Measurements from ENCODE around the gene ASXL1. TPM values are rescaled to one million over a fixed set of nuclear protein-coding genes. Genes with fewer than 3 reads are reported as not detected.
"Not testable (repeated sequence)": the region's sequence is repeated elsewhere in the genome, so short reads cannot be mapped to it uniquely, and the experiment has no call there.

ASXL1 gene
- total RNA-seq, 1 donor from 2014 or later = 133 TPM

DNA sequence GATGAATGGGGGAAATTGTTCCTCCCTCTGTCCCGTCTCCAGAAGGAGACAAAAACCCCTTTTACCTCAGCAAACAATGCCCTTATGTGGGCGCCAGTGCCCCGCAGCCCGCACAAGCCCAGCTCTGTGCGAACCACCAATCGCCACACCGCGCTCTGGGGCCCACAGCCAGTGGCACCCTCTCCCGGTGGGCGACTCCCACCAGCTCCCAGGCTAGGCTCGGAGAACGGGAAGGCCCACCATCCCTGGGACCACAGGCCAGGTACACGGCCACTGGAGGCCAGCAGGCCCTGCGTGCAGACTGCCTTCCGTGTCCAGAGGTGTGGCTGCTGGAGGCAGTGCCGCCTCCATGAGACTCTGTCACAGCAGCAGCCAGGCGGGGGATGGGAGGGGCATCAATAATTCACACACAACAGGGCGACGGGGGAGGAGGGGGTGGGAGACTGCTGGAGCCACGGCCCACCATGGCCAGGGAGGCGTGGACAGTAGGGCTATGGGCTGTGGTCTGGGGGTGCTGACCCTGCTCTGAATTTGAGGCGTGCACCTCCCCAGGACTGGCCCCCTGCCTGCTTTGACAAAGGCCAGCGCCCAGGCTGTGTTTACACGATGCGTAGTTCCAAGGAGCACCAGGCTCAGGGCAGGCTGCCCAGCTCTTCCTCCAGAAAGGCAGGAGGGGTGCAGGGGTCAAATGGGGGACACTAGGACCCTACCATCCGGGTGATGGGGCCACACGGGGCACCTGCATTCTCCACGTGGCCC is 105.7 kb downstream of the ASXL1 start:
- intact Hi-C loops (cut with micrococcal nuclease) = no loop called here

DNA sequence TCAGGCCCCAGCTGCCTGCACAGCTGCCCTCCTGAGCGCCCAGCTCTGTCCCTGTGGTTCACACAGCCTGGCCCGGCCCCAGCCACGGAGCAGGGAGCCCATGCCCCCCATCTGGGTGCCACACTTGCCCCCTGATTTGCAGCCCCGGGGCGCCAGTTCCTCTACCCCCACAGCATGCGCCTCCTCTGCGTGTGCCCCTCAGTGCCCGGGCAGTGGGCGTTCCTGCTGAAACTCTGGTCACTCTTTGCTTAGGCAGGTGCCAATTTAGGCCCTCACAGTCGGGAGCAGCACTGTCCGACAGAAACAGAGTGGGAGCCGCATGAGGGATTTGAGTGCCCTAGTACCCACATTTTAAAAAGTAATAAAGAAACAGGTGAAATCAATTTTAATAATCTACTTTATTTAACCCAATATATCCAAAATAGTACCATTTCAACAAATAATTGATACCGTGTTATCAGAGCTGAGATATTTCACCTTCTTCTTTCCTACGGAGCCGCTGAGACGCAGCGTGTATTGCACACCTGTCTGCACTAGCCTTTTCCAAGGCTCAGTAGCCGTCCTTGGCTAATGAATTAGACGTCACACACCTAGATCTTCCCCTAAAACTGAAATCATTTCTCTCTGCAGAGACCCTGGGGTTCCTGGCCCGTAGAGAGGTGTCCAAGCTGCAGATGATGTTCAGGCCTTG is 106.4 kb downstream of the ASXL1 start:
- intact Hi-C loops (cut with micrococcal nuclease) = no loop called here

DNA sequence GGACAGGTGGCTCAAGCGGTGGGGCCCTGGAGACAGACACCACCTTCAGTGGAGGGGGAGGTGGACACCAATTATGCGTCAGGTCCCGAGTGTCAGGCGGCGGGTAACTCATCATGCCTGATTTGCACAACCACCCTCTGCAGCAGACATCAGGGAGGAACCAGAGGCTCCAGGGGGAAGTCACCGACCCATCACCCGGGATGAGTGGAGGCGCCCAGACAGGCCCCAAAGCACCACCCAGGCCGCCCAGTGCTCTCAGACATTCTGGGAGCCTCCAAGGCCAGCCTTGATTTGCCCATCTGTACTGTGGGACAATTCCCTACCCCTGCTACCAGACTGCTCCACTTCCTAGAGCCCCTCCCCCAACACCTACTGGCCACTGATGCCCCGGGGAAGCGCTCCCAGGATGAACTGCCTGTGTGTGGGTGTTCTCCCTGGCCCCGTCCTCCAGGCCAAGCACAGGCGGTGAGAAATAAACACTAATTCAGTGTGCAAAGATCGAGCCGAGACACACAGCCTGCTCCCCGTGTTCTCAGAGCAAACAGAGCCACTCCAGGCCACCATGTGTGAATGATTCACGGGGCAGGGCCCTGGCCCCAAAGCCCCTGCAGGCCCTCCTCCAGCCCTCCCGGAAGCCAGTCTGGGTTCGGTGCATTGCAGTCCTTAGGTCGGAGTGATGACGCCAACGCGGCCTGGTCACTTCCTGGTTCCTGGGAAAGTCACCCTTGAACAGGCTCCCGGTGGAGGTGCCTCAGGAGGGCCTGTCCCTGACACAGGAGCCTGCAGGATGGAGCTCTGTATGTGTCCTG is 107.2 kb downstream of the ASXL1 start:
- intact Hi-C loops (cut with micrococcal nuclease) = no loop called here

DNA sequence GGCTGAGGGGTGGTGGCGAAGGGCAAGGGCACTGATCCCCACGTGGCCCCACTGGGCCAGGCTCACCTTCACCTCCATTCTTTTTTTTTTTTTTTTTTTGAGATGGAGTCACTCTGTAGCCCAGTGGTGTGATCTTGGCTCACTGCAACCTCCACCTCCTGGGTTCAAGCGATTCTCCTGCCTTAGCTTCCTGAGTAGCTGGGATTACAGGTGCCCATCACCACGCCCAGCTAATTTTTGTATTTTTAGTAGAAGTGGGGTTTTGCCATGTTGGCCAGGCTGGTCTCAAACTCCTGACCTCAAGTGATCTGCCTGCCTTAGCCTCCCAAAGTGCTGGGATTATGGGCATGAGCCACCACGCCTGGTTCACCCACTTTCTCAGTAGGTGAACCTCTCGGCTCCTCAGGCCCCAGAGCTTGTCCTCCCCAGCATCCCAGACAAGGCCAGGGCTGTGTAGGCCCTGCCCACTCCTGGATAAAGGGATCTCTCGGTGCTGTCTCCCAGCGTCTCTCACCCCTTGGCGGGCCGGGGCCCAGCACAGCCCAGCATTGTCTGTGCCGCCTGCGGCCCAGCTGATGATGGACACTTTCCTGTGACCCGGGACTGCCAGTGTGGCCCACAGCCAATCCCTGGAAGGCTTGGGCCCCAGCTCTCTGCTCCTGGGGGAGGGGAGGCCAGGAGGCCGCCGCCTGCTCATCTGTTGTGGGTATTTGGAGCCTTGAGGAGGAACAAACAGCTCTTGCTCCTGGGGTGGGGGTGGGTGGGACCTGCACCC is 108.0 kb downstream of the ASXL1 start:
- intact Hi-C loops (cut with micrococcal nuclease) = not testable (repeated sequence)

DNA sequence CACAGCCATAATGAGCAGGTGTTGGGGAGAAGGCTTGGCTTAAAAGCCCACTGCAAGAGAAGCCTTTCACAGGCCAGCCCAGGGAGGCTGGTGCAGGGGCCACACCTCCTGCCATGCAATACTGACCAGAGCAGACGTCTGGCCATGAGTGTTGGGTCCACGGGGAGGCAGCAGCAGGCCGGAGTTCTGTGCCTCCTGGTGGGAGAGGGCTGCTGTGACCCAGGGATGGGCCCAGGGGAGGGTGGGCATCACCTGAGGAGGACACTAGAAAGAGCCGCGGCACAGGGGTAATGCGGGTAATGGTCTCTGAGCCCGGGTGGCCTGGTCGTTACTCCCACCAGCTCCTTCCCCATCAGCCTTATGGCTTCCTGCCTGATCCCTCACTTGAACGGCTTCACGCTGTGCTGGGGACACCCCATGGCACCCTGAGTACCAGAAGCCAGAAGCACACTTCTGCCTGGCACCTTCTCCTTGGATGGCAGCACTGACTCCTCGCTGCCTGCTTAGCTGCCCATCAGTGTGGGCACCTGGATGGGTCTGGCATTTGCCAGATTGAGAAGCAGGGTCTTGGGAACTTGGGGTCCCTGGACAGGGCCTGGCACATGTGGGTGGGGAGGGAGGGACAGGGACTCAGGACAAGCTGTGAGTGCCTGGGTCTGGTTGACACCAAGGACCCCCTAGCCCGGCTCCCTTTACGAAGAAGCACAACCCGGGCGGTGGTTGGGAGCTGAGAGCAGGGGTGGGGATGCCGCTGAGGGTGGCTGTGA is 108.8 kb downstream of the ASXL1 start:
- intact Hi-C loops (cut with micrococcal nuclease) = no loop called here

DNA sequence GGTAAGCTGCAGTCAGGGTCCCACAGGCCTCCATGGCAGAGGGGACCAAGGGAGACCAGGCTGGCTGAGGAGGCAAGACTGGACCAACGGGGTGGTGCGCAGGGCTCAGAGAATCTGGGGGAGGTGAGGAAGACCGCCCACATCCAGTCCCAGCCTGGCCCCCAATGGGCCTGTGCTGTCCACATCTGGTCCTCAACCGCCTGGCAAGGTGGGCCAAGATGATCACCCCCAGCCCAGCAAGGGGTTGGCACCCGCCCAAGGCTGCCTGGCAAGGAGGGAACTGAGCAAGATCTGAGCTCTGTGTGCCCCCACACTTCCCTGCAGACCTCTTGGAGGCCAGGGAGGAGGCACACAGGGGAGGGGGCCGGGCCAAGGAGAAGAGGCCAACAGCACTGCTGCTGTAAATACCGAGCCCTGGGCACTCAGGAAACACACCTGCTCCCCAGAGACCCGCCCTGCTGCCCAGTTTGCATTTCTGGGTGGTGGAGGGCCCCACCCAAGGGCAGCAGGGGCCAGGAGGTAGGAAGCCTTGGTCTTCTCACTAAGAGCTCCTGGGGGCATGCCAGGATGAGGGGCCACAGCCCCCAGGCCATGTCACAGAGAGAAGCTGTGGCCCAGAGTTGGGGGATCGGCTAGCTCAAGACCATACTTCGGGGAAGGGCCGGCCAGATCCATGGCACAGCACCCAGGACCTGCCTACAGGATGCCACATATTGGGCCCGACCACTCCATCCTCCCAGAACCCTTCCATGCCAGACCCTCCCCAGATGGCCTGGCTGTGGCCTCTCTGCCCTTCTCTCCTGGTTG is 109.6 kb downstream of the ASXL1 start:
- intact Hi-C loops (cut with micrococcal nuclease) = no loop called here

DNA sequence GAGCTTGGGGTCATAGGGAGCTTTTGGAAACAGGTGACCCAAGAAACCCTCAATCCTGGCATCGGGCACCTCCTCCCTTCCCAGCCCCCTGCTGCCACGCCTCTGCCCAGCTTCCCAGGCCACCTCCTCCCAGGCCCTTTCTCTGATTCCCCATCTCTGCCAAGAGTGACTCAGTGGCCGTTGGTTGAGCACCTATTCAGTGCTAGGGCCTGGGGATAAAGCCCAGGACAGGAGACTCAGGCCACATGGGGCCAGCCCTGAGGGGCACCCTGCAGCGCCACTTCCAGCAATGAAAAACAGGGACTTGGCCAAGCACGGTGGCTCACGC is 110.1 kb downstream of the ASXL1 start:
- intact Hi-C loops (cut with micrococcal nuclease) = no loop called here

DNA sequence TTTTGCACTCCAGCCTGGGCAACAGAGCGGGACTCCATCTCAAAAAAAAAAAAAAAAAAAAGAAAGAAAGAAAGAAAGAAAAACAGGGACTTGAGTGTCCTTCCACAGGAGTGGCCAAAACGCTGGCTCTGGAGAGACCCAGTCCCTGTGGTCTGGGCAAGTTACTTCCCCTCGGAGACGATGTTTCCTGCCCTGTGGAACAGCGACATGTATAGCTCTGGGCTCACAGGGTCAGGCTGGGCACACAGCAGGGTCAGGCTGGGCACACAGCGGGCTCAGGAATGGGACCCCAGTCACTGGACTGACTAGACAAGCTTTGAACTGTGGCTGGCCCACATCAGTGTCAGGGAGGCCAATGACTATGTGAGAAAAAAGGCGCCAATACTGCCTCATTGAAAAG is 110.7 kb downstream of the ASXL1 start:
- intact Hi-C loops (cut with micrococcal nuclease) = no loop called here

DNA sequence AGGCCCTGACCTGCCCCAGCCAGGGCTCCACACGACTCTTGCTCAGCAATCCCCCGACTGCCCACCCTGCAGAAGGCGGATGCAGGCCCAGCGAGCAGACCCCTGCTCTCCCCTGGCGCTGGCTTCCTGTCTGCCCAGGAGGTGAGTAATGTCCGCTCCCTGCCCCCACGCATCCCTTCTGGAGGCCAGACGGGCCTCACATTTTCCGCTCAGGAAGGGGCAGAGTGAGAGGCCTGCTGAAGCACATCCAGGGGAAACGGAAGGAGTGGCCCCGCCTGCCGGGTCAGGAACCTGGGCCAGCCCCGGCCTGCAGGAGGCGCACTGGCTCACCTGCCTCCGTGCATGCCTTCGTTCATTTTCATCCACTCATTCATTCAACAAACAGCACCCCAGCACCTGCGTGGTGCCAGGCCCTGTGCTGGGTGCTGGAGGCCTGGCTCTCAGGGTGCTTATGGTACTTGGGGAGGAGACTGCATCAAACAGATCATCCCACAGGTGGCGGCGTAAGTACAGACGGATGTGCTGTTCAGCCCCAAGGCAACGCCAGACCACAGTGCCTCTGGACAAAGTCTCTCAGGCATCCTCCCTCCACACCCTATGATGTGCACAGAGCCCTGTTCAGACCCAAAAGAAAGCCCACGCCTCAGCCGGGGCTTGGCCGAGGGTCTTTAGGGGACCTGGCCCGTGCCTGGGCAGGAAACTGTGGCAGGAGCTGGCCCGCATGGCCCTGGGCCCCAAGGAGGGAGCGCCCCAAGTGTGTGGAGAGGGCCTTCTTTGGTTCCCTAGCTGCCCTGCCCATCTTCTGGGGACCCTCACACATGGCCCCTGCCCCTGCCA is 112.1 kb downstream of the ASXL1 start:
- intact Hi-C loops (cut with micrococcal nuclease) = no loop called here

DNA sequence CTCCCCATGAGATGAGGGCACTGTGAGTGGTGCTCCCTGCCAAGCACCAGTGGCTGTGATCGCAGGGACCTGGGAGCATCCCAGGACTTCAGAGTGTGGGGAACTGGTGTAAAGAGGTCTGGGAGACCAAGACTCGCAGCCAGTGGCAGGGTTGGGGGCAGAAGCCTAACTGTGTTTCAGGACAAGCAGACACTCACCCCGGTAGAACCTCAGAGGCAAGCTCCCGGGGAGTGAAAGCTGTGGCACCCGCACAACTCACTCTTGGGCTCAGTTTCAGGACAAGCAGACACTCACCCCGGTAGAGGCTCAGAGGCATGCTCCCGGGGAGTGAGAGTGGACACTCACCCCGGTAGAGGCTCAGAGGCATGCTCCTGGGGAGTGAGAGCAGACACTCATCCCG is 112.8 kb downstream of the ASXL1 start:
- intact Hi-C loops (cut with micrococcal nuclease) = no loop called here

DNA sequence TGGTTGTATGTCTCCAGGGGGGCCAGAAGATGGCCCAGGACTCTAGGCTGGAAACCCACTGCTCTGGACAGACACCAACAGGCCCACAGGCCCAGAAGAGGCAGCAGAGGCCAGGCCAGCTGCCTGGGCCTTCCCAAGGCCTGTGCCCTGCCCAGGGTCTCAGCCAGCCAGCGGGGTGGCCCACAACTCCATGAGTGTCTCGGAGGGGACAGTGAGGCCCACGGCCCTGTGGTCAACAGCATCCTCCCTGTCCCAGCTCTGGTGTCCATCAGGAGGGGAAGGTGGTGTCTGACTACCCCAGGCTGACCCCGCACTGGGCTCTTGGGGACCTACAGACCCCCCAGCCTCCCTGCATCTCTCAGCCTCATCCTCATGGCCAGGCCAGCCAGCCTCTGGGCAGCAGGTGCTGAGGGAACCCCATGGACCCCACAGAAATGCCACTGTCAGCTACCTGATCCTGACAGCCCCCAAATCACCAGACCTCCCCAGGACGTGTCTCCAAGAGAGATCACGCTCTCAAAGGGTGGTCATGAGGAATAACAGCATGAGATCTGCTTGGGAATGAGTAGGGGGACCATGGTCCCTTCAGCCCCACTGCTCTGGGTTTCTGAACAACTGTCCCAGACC is 114.6 kb downstream of the ASXL1 start:
- intact Hi-C loops (cut with micrococcal nuclease) = loop anchor here (1.0 kb wide), 1 partner anchor 181 kb away; no protein-coding TSS in a partner anchor

DNA sequence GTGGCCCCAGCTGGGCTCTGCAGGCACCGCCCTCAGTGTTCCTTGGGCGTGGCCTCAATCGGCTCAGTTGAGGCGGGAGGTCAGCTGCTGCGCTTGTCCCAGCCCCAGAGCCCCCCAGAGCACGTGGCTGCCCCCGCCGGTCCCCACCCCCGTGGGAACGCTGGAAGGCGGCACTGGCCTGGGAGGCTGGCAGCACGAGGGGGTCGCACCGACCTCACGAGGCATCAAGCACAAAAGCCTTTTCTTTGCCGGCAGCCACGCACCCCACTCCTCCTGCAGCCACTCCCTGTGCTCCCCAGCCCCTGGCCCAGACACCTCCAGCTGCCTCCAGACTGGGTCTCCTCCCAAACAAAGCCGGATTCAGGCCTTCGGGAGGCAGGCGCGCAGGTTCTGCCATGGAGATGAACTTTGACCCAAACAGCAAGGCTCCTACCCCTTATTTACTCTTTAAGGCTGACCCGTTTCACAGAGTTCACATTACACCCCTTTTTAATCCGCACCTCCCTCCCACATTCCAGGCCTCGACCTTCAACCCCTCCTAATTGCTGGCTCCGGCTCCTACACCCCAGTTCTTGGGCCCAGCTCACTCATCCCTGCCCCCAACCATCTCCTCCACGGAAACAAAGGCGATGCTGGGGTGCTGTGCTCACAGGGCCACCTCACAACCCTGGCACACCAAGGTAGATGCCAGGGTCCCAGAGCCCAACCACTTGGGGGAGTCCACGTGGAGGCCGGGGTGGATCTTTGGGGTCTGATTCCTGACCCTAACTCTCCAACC is 115.3 kb downstream of the ASXL1 start:
- intact Hi-C loops (cut with micrococcal nuclease) = loop anchor here (1.0 kb wide), 1 partner anchor 180 kb away; no protein-coding TSS in a partner anchor

DNA sequence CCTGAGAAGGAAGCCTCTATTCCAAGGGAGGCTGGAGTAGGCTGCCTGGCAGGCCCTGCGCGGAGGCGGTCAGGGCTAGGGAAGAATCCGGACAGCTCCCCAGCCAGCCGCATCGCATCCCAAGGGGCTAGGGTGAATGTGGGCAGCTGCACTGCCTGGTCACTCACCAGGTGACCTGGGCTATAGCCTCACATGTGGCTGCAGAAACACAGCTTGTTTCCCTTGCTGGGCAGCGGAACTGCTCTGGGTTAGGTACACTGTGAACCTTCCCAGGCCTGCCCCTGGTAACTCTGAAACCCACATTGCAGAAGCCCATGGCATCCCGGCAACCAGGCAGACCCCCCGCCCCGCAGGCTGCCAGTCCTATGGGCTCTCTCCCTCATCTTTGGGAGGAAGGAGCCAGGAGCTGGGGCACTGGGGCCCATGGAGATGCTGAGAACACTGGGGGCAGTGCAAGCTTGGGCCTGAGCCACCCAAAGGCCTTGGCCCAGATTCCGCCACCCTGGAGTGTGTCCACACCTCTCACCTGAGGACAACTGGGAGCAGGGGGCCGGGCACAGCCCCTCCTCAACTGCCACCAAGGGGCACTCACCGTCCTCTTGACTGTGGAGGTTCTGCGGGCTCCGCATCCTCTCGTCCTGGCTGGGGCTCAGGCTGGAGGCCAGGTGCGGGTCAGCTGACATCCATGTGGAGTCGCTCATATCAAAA is 116.0 kb downstream of the ASXL1 start:
- intact Hi-C loops (cut with micrococcal nuclease) = no loop called here

DNA sequence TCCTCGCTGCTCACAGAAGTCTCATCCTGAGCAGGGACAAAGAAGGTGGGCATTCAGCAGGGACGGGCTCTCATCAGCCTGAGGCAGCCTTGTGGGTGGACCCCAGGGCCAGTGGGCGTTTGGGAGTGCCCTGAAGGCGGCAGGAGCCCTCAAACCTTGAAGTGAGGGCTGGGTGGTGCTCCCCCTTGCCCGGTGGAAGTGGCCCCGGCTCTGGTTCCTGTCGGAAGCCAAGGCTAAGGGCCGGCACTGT is 116.5 kb downstream of the ASXL1 start:
- intact Hi-C loops (cut with micrococcal nuclease) = no loop called here

DNA sequence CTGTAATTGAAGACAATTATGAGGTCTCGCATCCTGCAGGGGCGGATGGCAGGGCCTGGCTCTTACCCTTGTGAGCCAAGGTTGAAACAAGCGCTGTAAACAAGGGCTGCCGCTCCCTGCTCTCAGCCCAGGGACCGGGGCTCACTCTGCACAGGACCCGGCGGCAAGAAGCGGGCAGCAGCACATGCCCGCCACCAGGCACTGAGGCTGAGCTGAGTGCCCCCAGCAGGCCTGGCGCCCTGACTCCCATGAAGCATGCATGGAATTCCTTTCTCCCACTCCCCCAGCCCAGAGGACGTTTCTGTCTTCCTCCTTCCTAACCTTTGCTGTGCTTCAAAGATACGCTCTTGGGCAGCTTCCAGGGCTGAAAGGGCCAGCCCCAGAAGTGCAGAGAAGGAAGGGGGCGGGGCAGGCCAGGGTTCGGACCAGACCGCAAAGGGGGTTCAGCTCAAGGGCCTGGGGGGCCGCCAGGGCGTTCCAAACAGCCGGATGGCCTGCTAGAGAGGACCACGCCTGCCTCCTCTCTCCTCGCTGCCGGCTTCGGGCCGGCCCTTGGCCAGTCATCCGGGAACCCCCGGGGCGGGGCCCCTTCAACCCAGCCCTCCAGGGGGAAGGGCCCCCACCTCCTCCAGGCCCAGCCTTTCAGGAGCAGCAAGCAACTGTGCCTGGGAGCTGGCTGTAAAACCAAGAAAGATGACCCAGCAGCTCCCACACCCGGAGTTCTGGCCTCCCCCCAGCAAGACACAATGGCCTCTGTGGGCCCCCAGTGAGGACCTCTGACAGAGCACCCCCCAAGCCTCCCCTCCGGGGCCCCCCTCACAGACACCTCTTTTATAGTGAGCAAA is 117.1 kb downstream of the ASXL1 start:
- intact Hi-C loops (cut with micrococcal nuclease) = no loop called here
